GM12875 (cell line): Measurements from ENCODE around the gene NLRC4.
"Not testable (repeated sequence)": the region's sequence is repeated elsewhere in the genome, so short reads cannot be mapped to it uniquely, and the experiment has no call there.

ENCODE experiments used
- H3K4me3 ChIP-seq: one replicate; pipeline ENCODE4 v1.5.1; 2011; ENCODE audit warnings: low read depth, low read length, control low read depth
- CTCF ChIP-seq: IDR thresholded peaks from 2 replicates; pipeline ENCODE4 v1.5.1; 2011; ENCODE audit warnings: low read depth, mild to moderate bottlenecking, control low read depth, inconsistent platforms, low read length, moderate library complexity, borderline replicate concordance; ENCODE audit not compliant: insufficient read depth

Gene NLRC4

GRCh38 chr2:32264422-32265105 is at the start of gene NLRC4:
NLRC4 (minus strand) TSS chr2:32264886; CDS start chr2:32256775, 8,111 bp downstream.
- no peak within 1 kb of the TSS for H3K4me3 ChIP-seq
- TF ChIP-seq CTCF: no peak

GRCh38 chr2:32310577-32310976 is 45.9 kb upstream of the NLRC4 start:
- no peak for TF ChIP-seq CTCF
- no peak overlapping the region for H3K4me3 ChIP-seq

- H3K4me3 ChIP-seq: not testable (repeated sequence)
These were observed 29.4 kb upstream of the NLRC4 start for GRCh38 chr2:32293966-32294562.

GRCh38 chr2:32293493-32293892 is 28.8 kb upstream of the NLRC4 start:
- not testable (repeated sequence) for H3K4me3 ChIP-seq

- H3K4me3 ChIP-seq: no peak overlapping the region
- TF ChIP-seq CTCF: no peak
These were observed 27.1 kb upstream of the NLRC4 start for GRCh38 chr2:32291746-32292145.

- no peak for TF ChIP-seq CTCF
- H3K4me3 ChIP-seq: no peak overlapping the region
These were observed 25.3 kb upstream of the NLRC4 start for GRCh38 chr2:32290000-32290339.

GRCh38 chr2:32289165-32289999 is 24.7 kb upstream of the NLRC4 start:
- TF ChIP-seq CTCF: no peak
- H3K4me3 ChIP-seq: no peak overlapping the region

GRCh38 chr2:32284321-32284720 is 19.6 kb upstream of the NLRC4 start:
- TF ChIP-seq CTCF: no peak
- H3K4me3 ChIP-seq: no peak overlapping the region
